GM12878 (cell line): ENCODE measurements around the gene ZNG1A.
"Not testable (repeated sequence)": the region's sequence is repeated elsewhere in the genome, so short reads cannot be mapped to it uniquely, and the experiment has no call there.

Source experiments
- ATF7 ChIP-seq: fragments of 450-650 bp; IDR thresholded peaks from 2 replicates; pipeline ENCODE4 v1.6.1; 2016; ENCODE audit warnings: low read depth, mild to moderate bottlenecking
- CBFB ChIP-seq: IDR thresholded peaks from 2 replicates; pipeline ENCODE4 v1.6.1; 2016; ENCODE audit warnings: antibody characterized with exemption, low read depth
- HDAC2 ChIP-seq: fragments of 200-600 bp; sonication (generic); IDR thresholded peaks from 2 replicates; pipeline ENCODE4 v1.6.1; 2017
- POLR2A ChIP-seq: IDR thresholded peaks from 2 replicates; pipeline ENCODE4 v1.6.1; 2011; ENCODE audit warnings: low read depth, mild to moderate bottlenecking, low read length
- RAD51 ChIP-seq: fragments of 450-650 bp; IDR thresholded peaks from 2 replicates; pipeline ENCODE4 v1.6.1; 2016; ENCODE audit warnings: moderate library complexity, mild to moderate bottlenecking, inconsistent platforms
- TF ChIP-seq, protein P1 (sequence below), 3 experiments: IDR thresholded peaks in 2 of 3; conservative IDR thresholded peaks in 1 of 3; 2 replicates each; pipeline ENCODE4 v1.5.1; 2011; ENCODE audit warnings: low read depth in 3 of 3, low read length in 3 of 3, mild to moderate bottlenecking in 3 of 3, control low read depth in 2 of 3, moderate library complexity in 2 of 3, inconsistent platforms in 1 of 3, mixed read lengths in 1 of 3; ENCODE audit not compliant: control insufficient read depth in 2 of 3, insufficient read depth in 1 of 3; ENCODE audit errors: extremely low read depth in 1 of 3

DNA sequence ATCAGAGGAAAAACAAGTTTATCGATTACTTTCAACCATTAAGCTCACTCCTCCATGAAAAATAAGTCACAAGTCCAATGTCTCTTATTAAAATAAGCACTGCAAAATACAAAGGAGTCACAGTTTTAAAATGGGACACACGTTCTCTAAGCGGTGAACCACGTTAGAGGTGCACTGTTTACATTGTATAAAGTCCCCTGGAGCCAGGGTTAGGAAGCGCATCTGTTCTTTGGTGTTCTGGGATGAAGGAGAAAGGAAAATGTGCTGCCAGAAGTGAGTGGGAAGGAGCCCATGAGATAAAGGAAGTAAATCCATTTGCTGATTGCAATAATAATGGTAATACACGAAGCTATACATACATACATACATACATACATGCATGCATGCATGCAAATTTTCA is 91.0 kb downstream of the ZNG1A start:
- not testable (repeated sequence) for TF ChIP-seq RAD51, ATF7, HDAC2, CBFB, POLR2A
- TF ChIP-seq, protein P1, sequence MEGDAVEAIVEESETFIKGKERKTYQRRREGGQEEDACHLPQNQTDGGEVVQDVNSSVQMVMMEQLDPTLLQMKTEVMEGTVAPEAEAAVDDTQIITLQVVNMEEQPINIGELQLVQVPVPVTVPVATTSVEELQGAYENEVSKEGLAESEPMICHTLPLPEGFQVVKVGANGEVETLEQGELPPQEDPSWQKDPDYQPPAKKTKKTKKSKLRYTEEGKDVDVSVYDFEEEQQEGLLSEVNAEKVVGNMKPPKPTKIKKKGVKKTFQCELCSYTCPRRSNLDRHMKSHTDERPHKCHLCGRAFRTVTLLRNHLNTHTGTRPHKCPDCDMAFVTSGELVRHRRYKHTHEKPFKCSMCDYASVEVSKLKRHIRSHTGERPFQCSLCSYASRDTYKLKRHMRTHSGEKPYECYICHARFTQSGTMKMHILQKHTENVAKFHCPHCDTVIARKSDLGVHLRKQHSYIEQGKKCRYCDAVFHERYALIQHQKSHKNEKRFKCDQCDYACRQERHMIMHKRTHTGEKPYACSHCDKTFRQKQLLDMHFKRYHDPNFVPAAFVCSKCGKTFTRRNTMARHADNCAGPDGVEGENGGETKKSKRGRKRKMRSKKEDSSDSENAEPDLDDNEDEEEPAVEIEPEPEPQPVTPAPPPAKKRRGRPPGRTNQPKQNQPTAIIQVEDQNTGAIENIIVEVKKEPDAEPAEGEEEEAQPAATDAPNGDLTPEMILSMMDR (IDR thresholded peaks at IDR 0.05 in 2 of 3, conservative IDR thresholded peaks at IDR 0.05 in 1 of 3; ENCODE audit: control insufficient read depth in 2 of 3, extremely low read depth in 1 of 3, insufficient read depth in 1 of 3, low read depth in 3 of 3, low read length in 3 of 3): not testable (repeated sequence)
